Esophagus muscularis mucosa (tissue), 4 donors: ENCODE measurements around the gene RMRP. TPM values are rescaled to one million over a fixed set of nuclear protein-coding genes. Genes with fewer than 3 reads are reported as not detected.

Experiments
- DNase-seq: peaks from one replicate; pipeline ENCODE4 v3.0.0-alpha.2; 2017; ENCODE audit errors: extremely low spot score
- H3K27ac ChIP-seq, 4 donors: fragments of 200-600 bp; sonication (generic); replicated peaks in 1 of 4; 1 replicate in 3 of 4; 2 replicates in 1 of 4; pipeline ENCODE4 v1.5.1; 2016 to 2019; ENCODE audit warnings: mild to moderate bottlenecking in 1 of 4
- H3K27me3 ChIP-seq, 4 donors: fragments of 200-600 bp; sonication (generic); one replicate each; pipeline versions ENCODE4 v1.5.1 to v1.6.0; 2016 to 2019
- H3K36me3 ChIP-seq, 4 donors: fragments of 200-600 bp; sonication (generic); one replicate each; pipeline ENCODE4 v1.5.1; 2016 to 2019
- H3K4me1 ChIP-seq, 4 donors: fragments of 200-600 bp; sonication (generic); one replicate each; pipeline ENCODE4 v1.5.1; 2016 to 2019
- H3K4me3 ChIP-seq, 4 donors: fragments of 200-600 bp; sonication (generic); 1 replicate in 2 of 4; 2 replicates in 2 of 4; pipeline ENCODE4 v1.5.1; 2016 to 2019; ENCODE audit warnings: mild to moderate bottlenecking in 4 of 4, moderate library complexity in 1 of 4
- H3K9me3 ChIP-seq, 4 donors: fragments of 200-600 bp; sonication (generic); 1 replicate in 3 of 4; 2 replicates in 1 of 4; pipeline ENCODE4 v1.5.1; 2016 to 2019
- EP300 ChIP-seq: sonication (generic); formaldehyde crosslinking; IDR thresholded peaks from one replicate; pipeline ENCODE4 v1.6.1; 2017; ENCODE audit warnings: antibody characterized with exemption
- POLR2A ChIP-seq: fragments of 450-650 bp; IDR thresholded peaks from one replicate; pipeline ENCODE4 v1.6.1; 2017; ENCODE audit warnings: antibody characterized with exemption, moderate library complexity, mild to moderate bottlenecking, low read depth
- POLR2AphosphoS5 ChIP-seq, 2 donors: sonication (generic); formaldehyde crosslinking; IDR thresholded peaks; one replicate each; pipeline ENCODE4 v1.6.1; 2017; ENCODE audit warnings: antibody characterized with exemption in 2 of 2
- WGBS: methylation state at CpG from one replicate; pipeline ENCODE4 v1.1.5; 2018; 5-methylcytosine and 5-hydroxymethylcytosine counted together
- intact Hi-C: fragments of 100-400 bp; cut with DNase I; formaldehyde crosslinking; loops from one replicate; pipeline ENCODE4 v1.15.1; 2023
- total RNA-seq, 4 donors: library from RNA; depleted of rRNA; stranded (reverse); fragments of >200 nt; gene quantifications; one replicate each; pipeline versions ENCODE4 v1.1.0 to v1.2.1, GENCODE V29; 2016
- TF ChIP-seq, protein P1 (sequence below), 3 experiments: fragments of 200-600 bp in 2 of 3; fragments of 450-650 bp in 1 of 3; sonication (generic) in 2 of 3; IDR thresholded peaks; one replicate each; pipeline ENCODE4 v1.5.1; 2017 to 2019; ENCODE audit warnings: antibody characterized with exemption in 3 of 3, mild to moderate bottlenecking in 2 of 3, moderate library complexity in 1 of 3

The RMRP gene
- total RNA-seq, 4 donors from 2014 or later, result 1,899 to 6,162 (median 2,510) TPM

DNA sequence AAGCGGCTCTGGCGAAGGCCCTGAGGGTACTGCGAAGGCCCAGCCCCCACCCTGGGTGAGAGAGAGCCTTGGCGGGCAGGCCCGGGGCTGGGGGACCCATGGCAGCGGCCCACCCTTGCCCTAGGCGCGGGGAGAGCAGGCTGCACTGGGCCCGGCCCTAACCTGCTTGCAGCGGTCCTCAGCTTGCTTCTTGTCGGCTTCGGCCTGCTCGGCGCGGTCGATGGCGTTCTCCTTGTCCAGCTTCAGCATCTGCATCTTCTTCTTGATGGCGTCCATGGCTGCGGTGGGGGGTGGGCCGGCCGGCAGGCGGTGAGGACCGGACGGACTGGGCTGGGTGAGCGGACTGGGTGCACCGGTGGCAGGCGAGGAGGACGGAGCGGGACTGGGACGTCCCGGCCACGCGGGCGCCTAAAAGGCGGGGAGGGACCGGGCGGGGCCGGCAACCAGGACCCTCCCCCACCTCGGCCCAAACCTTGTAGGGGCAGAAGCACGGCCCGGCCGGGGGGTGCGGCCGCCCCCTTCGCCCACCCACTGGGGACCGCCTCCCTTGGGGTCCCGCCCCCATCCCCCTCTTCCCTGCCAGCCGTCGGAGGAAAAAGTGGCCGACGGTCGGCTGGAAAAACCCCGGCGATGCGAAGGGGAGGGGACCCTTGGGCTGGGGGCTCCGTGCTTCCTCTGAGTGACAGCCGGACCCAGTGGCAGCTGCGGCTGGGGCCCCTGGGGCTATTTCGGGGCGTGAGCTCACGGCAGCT lies 31.9 kb upstream of the RMRP start, which contains the start of gene TPM2:
Gene TPM2, minus strand, starts transcription at position 384 of the 752 bp plus-strand sequence. Its CDS starts 108 bp downstream, at position 276.
- Histone ChIP-seq H3K27ac (peak within 1 kb of the TSS; percentile 95 to 98 (median 96)), H3K9me3 (no peaks in the 10 kb centered on the region), H3K36me3 (peaks cover 16 to 42% (median 37%) of the 10 kb centered on the region in 4 donors), H3K27me3 (no peaks in the 10 kb centered on the region), H3K4me1 (peaks cover 27 to 56% (median 42%) of the 10 kb centered on the region in 4 donors), H3K4me3 (peak within 1 kb of the TSS; percentile 72 to 90 (median 86))
- peak; percentile 95 for DNase-seq
- 17% methylated on average over 8 of the region's 61 CpGs for WGBS
- intact Hi-C loops, result loop anchor here (2.0 kb wide), 2 partner anchors 31 to 39 kb away; partner anchors contain the start of genes CCDC107 and RMRP
- TF ChIP-seq POLR2AphosphoS5 (IDR thresholded peaks at IDR 0.05), result peak in 1 of 2 donors; percentile 91
- peak; percentile 86 for TF ChIP-seq POLR2A
- TF ChIP-seq, protein P1, sequence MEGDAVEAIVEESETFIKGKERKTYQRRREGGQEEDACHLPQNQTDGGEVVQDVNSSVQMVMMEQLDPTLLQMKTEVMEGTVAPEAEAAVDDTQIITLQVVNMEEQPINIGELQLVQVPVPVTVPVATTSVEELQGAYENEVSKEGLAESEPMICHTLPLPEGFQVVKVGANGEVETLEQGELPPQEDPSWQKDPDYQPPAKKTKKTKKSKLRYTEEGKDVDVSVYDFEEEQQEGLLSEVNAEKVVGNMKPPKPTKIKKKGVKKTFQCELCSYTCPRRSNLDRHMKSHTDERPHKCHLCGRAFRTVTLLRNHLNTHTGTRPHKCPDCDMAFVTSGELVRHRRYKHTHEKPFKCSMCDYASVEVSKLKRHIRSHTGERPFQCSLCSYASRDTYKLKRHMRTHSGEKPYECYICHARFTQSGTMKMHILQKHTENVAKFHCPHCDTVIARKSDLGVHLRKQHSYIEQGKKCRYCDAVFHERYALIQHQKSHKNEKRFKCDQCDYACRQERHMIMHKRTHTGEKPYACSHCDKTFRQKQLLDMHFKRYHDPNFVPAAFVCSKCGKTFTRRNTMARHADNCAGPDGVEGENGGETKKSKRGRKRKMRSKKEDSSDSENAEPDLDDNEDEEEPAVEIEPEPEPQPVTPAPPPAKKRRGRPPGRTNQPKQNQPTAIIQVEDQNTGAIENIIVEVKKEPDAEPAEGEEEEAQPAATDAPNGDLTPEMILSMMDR (IDR thresholded peaks at IDR 0.05), result no peak
- TF ChIP-seq EP300, result peak; percentile 62

DNA sequence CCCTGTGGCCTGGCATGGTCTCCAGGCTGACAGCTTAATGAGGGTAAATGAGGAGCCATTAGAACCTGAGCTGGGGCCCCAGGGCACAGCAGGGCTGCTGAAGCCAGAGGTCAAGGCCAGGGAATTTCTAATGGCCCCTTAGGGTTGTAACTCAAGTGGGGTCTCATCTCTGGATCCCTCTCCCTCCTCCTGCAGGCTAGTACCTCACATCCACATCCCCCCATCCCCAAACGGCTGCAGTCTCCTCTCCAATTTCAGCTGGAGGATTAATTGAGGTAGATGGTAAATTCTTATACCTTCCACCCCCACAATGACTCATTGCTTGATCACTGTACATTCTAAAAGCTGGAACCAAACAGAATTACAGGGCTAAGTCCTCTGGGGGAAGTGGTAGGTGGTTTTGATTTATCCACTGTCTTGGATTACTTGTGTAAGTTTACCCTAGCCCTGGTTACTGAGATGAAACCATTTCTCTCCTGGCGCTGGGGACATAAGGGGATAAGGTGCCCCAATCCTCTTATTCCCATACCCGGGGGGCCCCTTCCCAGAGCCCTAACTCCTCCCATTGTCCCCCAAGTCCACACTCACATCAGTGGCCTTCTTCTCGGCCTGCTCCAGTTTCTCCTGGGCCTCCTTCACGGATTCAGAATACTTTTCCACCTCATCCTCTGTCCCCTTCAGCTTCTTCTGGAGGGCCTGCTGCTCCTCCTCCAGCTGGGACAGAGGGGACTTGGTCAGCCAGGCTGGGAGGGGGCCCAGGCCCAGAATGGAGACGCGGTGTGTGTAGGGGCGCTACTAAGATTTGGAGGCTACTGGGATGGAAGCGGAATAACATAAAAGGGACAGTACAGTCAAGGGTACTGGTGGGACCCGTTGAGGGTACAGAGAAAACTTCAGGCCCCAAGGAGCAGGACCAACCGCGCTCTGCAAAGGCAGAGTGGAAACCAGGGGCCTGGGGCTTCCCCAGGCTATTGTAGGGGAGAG lies 31.0 kb upstream of the RMRP start:
- no peaks in the 10 kb centered on the region for H3K9me3 ChIP-seq
- H3K4me1 ChIP-seq, result peaks cover 27 to 56% (median 44%) of the 10 kb centered on the region in 4 donors
- peaks cover 25 to 51% (median 46%) of the 10 kb centered on the region in 4 donors for H3K36me3 ChIP-seq
- intact Hi-C loops, result no loop called here
- TF ChIP-seq POLR2AphosphoS5 (IDR thresholded peaks at IDR 0.05) (no peak), POLR2A (no peak), EP300 (no peak)
- TF ChIP-seq, protein P1 (IDR thresholded peaks at IDR 0.05), result no peak
- 27% methylated on average over 5 of the region's 12 CpGs for WGBS
- H3K4me3 ChIP-seq, result peak overlapping the region; percentile 72 to 90 (median 86)
- H3K27me3 ChIP-seq, result no peaks in the 10 kb centered on the region
- no peak for DNase-seq
- peak overlapping the region; percentile 95 to 98 (median 96) for H3K27ac ChIP-seq

GRCh38 chr9:35687972-35688557 lies 30.2 kb upstream of the RMRP start:
- TF ChIP-seq POLR2A, result no peak
- no peak for TF ChIP-seq EP300
- TF ChIP-seq, protein P1 (IDR thresholded peaks at IDR 0.05), result no peak
- no peak for TF ChIP-seq POLR2AphosphoS5 (IDR thresholded peaks at IDR 0.05)
- H3K4me1 ChIP-seq, result peaks cover 27 to 59% (median 45%) of the 10 kb centered on the region in 4 donors
- no peaks in the 10 kb centered on the region for H3K27me3 ChIP-seq
- H3K36me3 ChIP-seq, result peaks cover 33 to 59% (median 53%) of the 10 kb centered on the region in 4 donors
- WGBS, result 25% methylated on average over 1 of the region's 2 CpGs
- peak overlapping the region; percentile 72 to 90 (median 86) for H3K4me3 ChIP-seq
- no peak for DNase-seq
- peak overlapping the region; percentile 95 to 98 (median 96) for H3K27ac ChIP-seq
- no peaks in the 10 kb centered on the region for H3K9me3 ChIP-seq
- intact Hi-C loops, result no loop called here

DNA sequence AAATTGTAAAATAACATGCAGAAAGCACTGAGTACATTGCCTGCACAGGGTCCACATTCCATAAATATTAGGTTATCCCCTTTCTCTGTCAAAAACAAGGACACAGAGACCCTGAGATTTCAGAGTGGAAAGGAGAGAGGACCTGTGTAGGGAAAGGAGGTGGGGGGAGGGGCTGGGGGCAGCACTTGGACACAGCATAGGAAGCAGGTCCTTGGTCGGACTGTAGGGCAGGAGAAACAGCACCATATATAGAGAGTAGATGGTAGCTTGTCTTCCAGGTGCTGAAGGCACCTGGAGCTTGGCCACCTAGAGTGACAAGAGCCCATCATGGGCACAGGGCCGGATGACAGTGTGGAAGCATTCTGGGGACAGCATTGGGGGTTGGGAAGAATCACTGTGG lies 29.5 kb upstream of the RMRP start:
- peak overlapping the region; percentile 95 to 98 (median 96) for H3K27ac ChIP-seq
- no peaks in the 10 kb centered on the region for H3K27me3 ChIP-seq
- peak overlapping the region; percentile 72 to 90 (median 86) for H3K4me3 ChIP-seq
- no peaks in the 10 kb centered on the region for H3K9me3 ChIP-seq
- H3K36me3 ChIP-seq, result peaks cover 40 to 66% (median 60%) of the 10 kb centered on the region in 4 donors
- TF ChIP-seq EP300 (no peak), POLR2A (no peak), POLR2AphosphoS5 (IDR thresholded peaks at IDR 0.05) (no peak)
- TF ChIP-seq, protein P1 (IDR thresholded peaks at IDR 0.05), result no peak
- peaks cover 27 to 63% (median 47%) of the 10 kb centered on the region in 4 donors for H3K4me1 ChIP-seq
- no peak for DNase-seq
- 52% methylated on average over 2 of the region's 2 CpGs for WGBS
- intact Hi-C loops, result no loop called here
